GM10266 (cell line): Measurements from ENCODE around the gene TRIM8.

ENCODE experiments used
- DNase-seq: peaks from one replicate; pipeline ENCODE4 v3.0.0; 2012; ENCODE audit errors: extremely low spot score
- CTCF ChIP-seq: IDR thresholded peaks from 2 replicates; pipeline ENCODE4 v1.5.1; 2012; ENCODE audit warnings: mild to moderate bottlenecking, low read depth; ENCODE audit not compliant: control insufficient read depth, insufficient read depth; ENCODE audit errors: missing control alignments

Gene TRIM8

GRCh38 chr10:102605712-102606111 is 38.6 kb upstream of the TRIM8 start:
- no peak for DNase-seq

GRCh38 chr10:102608487-102608886 is 35.8 kb upstream of the TRIM8 start:
- peak; percentile 40 for TF ChIP-seq CTCF
- peak; percentile 77 for DNase-seq

More at GRCh38 chr10:102605712-102606111, 38.6 kb upstream of the TRIM8 start:
- TF ChIP-seq CTCF = no peak

GRCh38 chr10:102610441-102610887 is 33.8 kb upstream of the TRIM8 start:
- no peak for DNase-seq
- TF ChIP-seq CTCF = no peak

GRCh38 chr10:102611514-102612087 is 32.7 kb upstream of the TRIM8 start:
- DNase-seq = no peak
- TF ChIP-seq CTCF = no peak

GRCh38 chr10:102612964-102613275 is 31.4 kb upstream of the TRIM8 start:
- DNase-seq = no peak
- no peak for TF ChIP-seq CTCF

GRCh38 chr10:102613286-102613685 is 31.0 kb upstream of the TRIM8 start:
- no peak for TF ChIP-seq CTCF
- DNase-seq = no peak

GRCh38 chr10:102613785-102614184 is 30.5 kb upstream of the TRIM8 start:
- DNase-seq = no peak
- no peak for TF ChIP-seq CTCF
